Measurements from ENCODE around the gene IPO4. TPM values are rescaled to one million over a fixed set of nuclear protein-coding genes. Genes with fewer than 3 reads are reported as not detected.

The IPO4 gene
- total and polyA plus RNA-seq, 2 experiments from 2014 or later, result 34.2 to 105 TPM

DNA sequence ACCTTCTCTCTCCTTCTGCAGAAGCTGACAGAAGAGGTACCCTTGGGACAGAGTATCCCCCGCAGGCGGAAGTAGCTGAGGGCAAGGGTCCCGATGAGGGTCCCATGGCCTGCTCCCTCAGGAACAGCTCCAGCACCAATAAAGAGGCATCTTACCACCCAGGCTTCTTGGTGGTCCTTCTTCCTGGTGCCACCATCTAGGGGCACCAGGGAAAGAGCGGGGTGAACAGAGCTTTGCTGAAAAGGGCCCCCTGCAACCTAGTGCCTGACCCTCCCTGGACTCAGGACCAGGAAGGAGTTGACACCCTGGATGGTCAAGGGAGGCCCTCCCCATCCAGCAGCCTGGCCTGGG lies 28.1 kb downstream of the IPO4 start (continued):
- TF ChIP-seq EZH2 (IDR thresholded peaks at IDR 0.05; ENCODE audit: low read depth, unreplicated experiment) (no peak), STAT1 (IDR thresholded peaks at IDR 0.05; ENCODE audit: unreplicated experiment) (no peak), NANOG (IDR thresholded peaks at IDR 0.05; ENCODE audit: borderline replicate concordance) (no peak), ZNF114 (CRISPR knock-in tag; IDR thresholded peaks at IDR 0.05) (no peak), JUNB (IDR thresholded peaks at IDR 0.05; ENCODE audit: unreplicated experiment) (no peak), ZNF331 (CRISPR knock-in tag; IDR thresholded peaks at IDR 0.05; ENCODE audit: low read depth) (no peak)
- TF ChIP-seq, protein P1, sequence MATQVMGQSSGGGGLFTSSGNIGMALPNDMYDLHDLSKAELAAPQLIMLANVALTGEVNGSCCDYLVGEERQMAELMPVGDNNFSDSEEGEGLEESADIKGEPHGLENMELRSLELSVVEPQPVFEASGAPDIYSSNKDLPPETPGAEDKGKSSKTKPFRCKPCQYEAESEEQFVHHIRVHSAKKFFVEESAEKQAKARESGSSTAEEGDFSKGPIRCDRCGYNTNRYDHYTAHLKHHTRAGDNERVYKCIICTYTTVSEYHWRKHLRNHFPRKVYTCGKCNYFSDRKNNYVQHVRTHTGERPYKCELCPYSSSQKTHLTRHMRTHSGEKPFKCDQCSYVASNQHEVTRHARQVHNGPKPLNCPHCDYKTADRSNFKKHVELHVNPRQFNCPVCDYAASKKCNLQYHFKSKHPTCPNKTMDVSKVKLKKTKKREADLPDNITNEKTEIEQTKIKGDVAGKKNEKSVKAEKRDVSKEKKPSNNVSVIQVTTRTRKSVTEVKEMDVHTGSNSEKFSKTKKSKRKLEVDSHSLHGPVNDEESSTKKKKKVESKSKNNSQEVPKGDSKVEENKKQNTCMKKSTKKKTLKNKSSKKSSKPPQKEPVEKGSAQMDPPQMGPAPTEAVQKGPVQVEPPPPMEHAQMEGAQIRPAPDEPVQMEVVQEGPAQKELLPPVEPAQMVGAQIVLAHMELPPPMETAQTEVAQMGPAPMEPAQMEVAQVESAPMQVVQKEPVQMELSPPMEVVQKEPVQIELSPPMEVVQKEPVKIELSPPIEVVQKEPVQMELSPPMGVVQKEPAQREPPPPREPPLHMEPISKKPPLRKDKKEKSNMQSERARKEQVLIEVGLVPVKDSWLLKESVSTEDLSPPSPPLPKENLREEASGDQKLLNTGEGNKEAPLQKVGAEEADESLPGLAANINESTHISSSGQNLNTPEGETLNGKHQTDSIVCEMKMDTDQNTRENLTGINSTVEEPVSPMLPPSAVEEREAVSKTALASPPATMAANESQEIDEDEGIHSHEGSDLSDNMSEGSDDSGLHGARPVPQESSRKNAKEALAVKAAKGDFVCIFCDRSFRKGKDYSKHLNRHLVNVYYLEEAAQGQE (IDR thresholded peaks at IDR 0.05; ENCODE audit: unreplicated experiment), result no peak
- TF ChIP-seq, protein P2, sequence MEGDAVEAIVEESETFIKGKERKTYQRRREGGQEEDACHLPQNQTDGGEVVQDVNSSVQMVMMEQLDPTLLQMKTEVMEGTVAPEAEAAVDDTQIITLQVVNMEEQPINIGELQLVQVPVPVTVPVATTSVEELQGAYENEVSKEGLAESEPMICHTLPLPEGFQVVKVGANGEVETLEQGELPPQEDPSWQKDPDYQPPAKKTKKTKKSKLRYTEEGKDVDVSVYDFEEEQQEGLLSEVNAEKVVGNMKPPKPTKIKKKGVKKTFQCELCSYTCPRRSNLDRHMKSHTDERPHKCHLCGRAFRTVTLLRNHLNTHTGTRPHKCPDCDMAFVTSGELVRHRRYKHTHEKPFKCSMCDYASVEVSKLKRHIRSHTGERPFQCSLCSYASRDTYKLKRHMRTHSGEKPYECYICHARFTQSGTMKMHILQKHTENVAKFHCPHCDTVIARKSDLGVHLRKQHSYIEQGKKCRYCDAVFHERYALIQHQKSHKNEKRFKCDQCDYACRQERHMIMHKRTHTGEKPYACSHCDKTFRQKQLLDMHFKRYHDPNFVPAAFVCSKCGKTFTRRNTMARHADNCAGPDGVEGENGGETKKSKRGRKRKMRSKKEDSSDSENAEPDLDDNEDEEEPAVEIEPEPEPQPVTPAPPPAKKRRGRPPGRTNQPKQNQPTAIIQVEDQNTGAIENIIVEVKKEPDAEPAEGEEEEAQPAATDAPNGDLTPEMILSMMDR (conservative IDR thresholded peaks at IDR 0.05; ENCODE audit: low read depth in 2 of 2), result no peak
- TF ChIP-seq, protein P3, sequence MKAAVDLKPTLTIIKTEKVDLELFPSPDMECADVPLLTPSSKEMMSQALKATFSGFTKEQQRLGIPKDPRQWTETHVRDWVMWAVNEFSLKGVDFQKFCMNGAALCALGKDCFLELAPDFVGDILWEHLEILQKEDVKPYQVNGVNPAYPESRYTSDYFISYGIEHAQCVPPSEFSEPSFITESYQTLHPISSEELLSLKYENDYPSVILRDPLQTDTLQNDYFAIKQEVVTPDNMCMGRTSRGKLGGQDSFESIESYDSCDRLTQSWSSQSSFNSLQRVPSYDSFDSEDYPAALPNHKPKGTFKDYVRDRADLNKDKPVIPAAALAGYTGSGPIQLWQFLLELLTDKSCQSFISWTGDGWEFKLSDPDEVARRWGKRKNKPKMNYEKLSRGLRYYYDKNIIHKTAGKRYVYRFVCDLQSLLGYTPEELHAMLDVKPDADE (IDR thresholded peaks at IDR 0.05), result no peak

DNA sequence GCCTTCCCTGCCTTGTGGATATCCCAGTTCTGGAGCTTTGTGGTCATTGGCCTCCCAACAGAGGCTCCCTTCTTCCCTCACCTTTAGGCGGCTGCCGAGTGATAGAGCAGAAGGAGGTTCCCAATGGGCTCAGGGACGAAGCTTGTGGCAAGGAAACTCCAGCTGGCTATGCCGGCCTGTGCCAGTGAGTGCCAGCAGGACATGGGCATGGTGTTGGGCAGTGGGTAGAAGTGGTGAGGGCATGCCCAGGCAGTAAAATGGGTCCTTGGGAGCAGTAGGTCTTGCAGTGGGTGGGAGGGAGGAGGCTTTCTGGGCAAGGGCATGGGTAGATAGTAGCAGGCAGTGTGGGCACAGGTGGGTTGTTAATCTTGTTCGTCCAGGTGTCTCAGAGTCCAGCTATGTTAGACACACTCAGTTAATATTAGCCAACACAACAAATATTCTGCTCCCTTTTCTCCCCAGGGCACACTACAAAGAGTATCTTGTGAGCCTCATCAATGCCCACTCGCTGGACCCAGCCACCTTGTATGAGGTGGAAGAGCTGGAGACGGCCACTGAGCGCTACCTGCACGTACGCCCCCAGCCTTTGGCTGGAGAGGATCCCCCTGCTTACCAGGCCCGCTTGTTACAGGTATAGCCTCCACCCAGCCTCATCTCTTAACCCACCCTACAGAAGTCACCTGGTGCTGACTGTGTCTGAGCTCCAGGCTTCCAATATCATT lies 28.7 kb downstream of the IPO4 start:
- peaks cover 10% of the 10 kb centered on the region; the same call in 1 of the 2 replicates for H3K36me3 ChIP-seq (ENCODE audit: insufficient read depth)

More for the DNA sequence above, 28.7 kb downstream of the IPO4 start:
- peaks cover 4% of the 10 kb centered on the region for H3K27me3 Mint-ChIP-seq (ENCODE audit: insufficient read depth, low read depth, poor library complexity)
- H3K27ac Mint-ChIP-seq, result no peak overlapping the region
- Histone ChIP-seq H3K27ac (ENCODE audit: low read depth) (no peak overlapping the region), H3K27me3 (ENCODE audit: insufficient read depth) (no peaks in the 10 kb centered on the region), H3K4me1 (ENCODE audit: insufficient read depth) (peaks cover 11% of the 10 kb centered on the region), H3K9me2 (ENCODE audit: insufficient read depth) (no peaks in the 10 kb centered on the region), H3K79me2 (replicated peaks; ENCODE audit: insufficient read depth) (no peaks in the 10 kb centered on the region), H2AFZ (no peak overlapping the region), H3K4me3 (no peak overlapping the region), H3K4me2 (no peak overlapping the region), H3F3A (replicated peaks; ENCODE audit: low read depth) (peaks cover 12% of the 10 kb centered on the region; the same call in 1 of the 2 replicates), H4K20me1 (replicated peaks; ENCODE audit: insufficient read depth) (peaks cover 7% of the 10 kb centered on the region; the same call in 1 of the 2 replicates)
- H3K9me3 Mint-ChIP-seq, result no peaks in the 10 kb centered on the region
- TF ChIP-seq EZH2 (IDR thresholded peaks at IDR 0.05; ENCODE audit: low read depth, unreplicated experiment), result no peak
- TF ChIP-seq STAT1 (IDR thresholded peaks at IDR 0.05; ENCODE audit: unreplicated experiment), result no peak
- no peak for TF ChIP-seq POLR2AphosphoS5 (IDR thresholded peaks at IDR 0.05; ENCODE audit: low read depth)
- peaks cover 9% of the 10 kb centered on the region for H3K4me1 Mint-ChIP-seq
- peaks cover 59% of the 10 kb centered on the region for H3K36me3 Mint-ChIP-seq (ENCODE audit: low read depth)
- DNase-seq (ENCODE audit: low spot score) (no peak), ATAC-seq (no peak)
- no peak overlapping the region for H3K4me3 Mint-ChIP-seq
